HG03457 (cell line): Measurements from ENCODE around the gene CDHR3.
"Not testable (repeated sequence)": the region's sequence is repeated elsewhere in the genome, so short reads cannot be mapped to it uniquely, and the experiment has no call there.

Experiments
- ATAC-seq: cut with Tn5 transposase; IDR thresholded peaks from one replicate; pipeline ENCODE4 v1.9.1; 2021; ENCODE audit warnings: moderate number of reproducible peaks; ENCODE audit not compliant: unreplicated experiment

The CDHR3 gene

DNA sequence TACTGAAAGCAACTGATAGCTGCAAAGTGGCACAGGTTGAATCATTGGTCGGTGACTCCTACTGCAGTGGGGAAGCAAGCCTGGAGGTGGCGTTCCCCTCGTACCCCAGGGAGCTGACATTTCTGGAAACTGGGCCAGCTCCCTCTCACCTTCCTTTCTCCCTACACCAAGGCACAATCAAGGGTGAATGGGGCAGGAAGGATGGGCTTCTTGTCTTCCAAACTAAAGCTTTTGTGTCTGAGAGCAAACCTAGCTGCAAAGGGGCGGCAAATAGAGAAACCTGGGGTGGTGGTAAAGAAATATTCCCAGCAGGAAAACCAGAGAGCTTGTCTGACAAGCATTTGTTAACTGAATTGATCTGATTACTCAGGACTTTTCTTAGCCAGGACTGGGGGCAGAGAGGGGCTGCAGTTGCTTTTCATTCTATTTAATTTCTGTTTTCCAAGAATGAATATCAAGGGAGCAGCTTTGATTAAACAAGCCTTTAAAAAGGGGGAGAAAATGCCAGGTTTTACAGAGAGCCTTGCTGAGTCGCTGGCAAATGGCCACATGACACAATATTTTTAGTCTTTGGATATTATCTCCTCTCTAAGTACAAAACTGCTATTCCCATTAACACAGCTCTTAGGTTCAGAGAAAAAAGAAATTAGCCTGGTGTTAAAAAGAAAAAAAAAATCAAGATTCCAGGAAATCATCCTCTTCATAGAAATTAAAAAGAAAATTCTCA lies 27.8 kb downstream of the CDHR3 start:
- no peak for ATAC-seq

DNA sequence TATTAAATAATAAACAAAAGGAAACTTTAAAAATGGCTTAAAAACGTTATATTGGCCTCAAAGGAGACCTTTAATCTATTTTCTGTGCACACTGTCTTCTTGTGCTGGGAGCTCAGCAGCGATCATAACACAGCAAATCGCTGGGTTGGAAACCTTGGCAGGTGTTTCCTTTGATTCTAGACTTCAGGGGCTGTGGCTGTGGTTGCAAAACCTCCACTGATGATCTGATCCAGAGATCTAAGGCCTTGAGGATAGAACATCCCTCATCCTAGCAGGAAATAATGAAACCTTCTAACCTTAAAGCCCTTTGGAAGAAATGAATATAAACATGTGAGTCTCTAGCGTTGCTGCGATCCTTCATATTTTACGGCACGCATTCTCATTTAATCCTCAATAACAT lies 29.8 kb downstream of the CDHR3 start:
- no peak for ATAC-seq

DNA sequence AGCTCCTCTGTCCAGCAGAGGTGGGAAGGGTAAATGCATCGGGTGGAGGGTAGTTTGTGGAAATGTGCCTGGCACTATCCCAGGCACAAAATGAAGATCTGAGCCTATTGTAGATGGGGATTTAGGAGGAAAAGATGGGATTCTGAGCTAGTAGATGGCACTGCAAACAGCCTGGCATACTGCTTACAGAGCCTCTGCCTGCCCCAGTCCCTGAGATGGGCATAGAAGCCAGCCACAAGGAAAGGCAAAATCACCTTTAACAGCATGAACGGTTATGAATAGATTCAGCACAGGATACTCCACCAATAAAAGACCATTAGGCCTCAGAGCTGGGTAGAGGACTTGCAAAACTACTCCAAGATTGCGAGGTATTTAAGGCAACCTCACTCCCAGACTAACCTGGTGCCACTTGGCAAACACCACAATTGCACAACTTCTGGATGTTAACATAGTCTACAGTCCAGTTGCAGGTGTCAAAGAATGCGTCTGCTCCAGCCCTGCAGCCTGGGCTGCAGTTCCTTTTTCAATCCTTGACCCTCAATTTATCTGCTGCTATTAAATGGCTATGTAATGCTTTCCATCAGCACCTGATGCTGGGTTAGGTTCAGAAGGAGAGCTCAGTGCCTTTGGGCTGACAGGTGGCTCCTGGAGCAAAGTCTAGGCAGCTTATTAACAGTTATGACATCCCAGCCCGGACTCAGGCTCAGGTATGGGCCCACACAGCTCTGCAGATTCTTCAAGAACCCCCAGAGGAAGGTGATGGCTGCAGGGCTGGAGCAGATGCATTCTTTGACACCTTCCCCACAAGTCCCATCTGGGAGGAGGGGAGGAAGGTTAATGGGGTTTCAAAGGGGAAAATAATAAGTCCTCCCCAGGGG lies 34.0 kb downstream of the CDHR3 start:
- no peak for ATAC-seq

DNA sequence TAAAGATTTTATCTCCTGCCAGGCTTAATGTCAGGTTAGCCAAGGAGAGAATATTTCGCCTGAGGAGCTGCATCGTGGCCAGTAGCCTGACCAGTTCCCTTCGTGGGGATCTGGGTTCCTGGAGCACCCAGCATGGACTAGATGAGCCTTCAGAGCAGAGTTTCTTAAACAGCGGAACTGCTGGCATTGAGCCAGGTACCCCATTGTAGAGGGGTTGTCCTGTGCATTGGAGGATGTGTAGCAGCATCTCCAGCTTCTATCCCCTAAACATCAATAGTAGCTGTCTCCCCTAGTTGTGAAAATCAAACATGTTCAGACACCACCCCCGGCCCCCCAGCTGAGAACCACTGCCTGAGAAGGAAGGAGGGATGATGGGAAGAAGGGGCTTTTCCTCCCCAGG lies 36.2 kb downstream of the CDHR3 start:
- no peak for ATAC-seq

DNA sequence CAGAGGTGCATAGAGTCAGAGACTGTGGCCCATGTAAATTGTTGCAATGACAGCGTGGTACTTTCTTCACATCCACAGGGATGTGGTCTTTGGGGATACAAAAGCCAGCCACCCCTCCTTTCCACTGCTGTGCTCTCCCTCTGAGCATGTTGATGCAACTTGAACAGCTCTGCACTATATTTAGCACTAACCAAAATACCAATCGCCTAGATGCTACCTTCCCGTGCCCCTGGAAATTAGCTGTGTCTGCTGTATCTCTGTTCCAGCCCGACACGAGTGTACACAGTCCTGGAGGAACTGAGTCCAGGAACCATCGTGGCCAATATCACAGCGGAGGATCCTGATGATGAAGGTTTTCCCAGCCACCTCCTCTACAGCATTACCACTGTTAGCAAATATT lies 38.1 kb downstream of the CDHR3 start:
- no peak for ATAC-seq

DNA sequence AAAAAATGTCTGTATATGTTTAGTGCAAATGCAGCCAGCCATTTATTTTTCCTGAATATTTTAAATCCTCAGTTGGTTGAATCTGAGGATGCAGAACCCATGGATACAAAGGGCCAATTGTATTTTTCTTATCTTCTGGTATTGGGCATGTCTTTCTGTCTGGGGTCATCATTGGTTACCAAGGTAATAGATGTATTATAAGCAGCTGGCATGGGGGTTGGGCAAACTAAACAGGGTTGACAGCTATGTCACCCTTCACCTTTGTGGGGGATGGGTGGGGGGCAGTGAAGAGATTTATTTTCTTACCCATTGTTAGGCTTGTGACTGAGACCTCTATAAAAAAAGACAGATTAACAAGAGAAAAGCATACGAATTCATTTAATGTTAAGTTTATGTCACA lies 38.8 kb downstream of the CDHR3 start:
- ATAC-seq, result no peak

DNA sequence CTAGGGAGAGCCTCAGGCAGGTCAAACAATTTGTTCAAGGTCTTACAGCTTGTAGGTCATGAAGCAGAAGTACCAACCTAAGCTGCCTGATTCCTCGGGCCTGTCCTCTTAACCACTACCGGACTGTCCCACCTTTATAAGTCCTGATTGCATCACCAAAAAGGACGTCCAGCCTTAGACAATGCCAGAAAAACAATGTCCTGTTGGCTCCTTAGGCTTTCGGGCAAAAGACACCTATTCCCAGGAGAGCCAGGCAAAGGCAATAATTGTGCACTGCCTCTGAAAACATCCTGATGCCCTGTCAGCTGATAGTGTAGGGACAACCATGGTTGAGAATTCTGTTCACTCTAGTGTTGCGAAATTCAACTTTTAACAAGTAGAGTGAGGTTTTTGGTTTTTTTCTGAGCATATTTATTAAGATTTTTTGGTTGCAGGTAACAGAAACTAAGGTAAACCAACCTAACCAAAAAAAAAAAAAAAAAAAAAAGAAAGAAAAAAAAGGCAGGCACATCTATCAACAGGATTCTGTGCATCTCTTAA lies 40.5 kb downstream of the CDHR3 start:
- ATAC-seq, result no peak

DNA sequence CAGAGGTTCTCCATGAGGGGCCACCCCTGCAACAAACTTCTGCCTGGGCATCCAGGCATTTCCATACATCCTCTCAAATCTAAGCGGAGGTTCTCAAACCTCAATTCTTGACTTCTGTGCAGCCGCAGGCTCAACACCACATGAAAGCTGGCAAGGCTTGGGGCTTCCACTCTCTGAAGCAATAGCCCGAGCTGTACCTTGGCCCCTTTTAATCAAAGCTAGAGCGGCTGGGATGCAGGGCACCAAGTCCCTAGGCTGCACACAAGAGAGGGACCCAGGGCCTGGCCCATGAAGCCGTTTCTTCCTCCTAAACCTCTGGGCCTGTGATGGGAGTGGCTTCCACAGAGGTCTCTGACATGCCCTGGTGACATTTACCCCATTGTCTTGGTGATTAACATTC lies 43.8 kb downstream of the CDHR3 start:
- ATAC-seq, result no peak

DNA sequence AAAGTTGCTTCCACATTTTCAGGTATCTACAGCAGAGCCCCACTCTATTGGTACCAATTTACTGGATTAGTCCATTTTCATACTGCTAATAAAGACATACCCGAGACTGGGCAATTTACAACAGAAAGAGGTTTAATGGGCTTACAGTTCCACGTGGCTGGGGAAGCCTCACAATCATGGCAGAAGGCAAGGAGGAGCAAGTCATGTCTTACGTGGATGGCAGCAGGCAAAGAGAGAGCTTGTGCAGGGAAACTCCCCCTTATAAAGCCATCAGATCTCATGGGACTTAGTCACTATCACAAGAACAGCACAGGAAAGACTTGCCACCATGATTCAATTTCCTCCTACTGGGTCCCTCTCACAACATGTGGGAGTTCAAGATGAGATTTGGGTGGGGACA lies 44.7 kb downstream of the CDHR3 start:
- not testable (repeated sequence) for ATAC-seq

DNA sequence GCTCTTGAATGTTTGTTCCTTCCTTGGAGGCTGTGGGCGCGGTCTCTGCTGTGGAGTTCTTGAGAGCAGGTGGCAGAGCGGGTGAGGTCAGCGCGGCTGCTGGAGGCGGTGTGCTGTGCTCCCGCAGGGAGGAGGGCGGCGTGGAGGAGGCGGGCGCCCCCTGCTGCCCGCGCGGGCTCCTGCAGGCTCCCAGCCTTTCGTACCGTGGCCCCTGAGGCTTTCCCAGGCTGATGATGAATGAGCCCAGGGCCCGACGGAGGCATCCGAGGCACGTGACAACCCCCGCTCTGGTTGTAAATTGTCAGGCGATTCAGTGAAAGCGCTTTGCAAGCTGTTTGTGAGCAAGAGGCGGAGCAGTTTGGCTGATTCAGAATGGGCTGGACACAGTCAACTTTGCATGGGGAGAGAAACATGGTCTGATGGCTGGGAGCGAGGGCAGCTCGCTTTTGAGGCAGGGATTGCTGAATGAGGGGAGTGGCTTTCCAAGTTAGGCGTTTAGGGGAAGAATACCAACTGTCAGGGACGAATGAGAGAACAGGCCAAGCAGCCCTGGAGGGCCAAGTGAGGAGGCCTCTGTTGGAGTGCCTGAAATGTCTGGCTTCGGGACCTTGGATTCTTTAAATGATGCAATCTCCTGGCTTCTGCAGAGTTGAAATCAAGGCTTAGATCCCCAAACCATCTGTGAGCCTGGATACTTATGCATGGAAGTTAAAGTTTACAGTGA lies 46.6 kb downstream of the CDHR3 start:
- ATAC-seq, result no peak

DNA sequence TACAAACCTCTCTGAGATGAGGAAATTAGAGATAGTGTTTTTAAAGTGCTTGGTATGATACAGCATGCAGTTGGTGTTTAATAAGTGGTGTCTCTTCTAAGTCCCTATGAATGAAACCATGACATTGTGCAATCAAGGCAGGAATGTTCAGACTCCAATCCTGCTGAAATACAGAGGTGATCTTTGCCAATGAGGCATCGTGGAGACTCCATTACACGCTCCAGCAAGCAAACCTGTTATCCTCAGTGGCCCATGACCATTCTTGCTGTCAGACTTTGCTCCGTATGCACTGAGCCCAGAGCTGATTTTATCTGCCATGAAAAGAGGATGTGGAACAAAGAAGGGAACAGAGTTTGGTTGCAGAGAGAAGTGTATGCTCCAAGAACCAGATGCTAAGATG lies 47.3 kb downstream of the CDHR3 start:
- no peak for ATAC-seq

DNA sequence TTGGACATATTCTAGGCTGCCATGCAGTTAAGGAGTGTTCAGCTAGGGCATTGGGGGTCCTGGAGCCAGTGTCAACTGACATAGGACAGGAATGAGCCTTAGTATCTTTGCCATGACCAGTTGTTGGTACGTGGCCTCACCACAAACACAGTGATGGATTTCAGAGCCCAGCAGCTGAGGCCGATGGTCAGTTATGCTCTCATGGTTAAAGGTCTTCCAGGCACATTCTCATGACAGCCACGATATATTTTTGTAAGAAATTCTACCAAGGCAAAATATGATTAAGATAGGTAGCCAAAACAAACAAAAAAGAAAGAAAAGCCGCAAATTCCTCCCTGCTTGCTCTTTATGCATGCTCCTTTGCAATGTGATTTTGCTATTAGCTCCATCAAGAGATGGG lies 47.8 kb downstream of the CDHR3 start:
- no peak for ATAC-seq

DNA sequence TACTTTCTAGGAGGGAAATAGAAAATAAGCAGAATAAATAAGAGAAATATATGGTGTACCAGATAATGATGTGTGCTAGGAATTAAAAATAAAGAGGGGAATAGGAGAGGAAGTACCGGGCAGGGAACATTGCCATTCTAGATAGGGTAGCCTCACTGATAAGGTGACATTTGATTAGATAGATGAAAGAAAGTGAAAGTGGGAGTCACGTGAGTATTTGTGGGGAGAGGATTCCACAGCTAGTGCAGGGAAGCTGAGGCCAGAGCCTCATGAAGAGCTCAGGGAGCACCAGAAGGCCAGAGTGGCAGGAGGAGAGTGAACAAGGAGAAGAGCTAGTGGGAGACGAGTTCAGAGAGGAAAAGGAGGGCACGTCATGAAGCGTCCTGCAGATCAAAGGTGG lies 49.1 kb downstream of the CDHR3 start:
- no peak for ATAC-seq

DNA sequence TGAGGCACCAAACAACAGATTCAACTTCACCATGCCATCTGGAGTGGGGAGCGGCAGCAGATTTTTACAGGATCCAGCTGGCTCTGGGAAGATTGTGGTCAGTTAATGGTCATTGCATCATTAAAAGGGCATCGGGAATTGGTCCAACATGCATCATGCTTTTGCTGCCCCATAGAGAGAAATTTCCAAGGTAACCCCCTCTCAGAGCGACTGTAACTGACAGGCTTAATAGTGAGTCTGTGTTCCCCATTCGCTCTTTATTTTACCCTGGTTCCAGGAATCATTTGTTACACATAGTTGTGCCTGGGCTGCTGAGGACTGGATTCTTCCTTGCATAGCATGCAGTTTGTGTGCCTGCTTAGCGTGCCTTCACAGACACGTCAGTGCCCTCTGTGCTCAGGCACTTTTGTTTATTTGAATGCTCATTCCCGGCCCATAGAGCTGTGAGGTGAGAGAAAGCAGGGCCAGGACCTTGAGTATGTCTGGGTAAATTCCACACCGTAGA lies 49.9 kb downstream of the CDHR3 start:
- ATAC-seq, result no peak

DNA sequence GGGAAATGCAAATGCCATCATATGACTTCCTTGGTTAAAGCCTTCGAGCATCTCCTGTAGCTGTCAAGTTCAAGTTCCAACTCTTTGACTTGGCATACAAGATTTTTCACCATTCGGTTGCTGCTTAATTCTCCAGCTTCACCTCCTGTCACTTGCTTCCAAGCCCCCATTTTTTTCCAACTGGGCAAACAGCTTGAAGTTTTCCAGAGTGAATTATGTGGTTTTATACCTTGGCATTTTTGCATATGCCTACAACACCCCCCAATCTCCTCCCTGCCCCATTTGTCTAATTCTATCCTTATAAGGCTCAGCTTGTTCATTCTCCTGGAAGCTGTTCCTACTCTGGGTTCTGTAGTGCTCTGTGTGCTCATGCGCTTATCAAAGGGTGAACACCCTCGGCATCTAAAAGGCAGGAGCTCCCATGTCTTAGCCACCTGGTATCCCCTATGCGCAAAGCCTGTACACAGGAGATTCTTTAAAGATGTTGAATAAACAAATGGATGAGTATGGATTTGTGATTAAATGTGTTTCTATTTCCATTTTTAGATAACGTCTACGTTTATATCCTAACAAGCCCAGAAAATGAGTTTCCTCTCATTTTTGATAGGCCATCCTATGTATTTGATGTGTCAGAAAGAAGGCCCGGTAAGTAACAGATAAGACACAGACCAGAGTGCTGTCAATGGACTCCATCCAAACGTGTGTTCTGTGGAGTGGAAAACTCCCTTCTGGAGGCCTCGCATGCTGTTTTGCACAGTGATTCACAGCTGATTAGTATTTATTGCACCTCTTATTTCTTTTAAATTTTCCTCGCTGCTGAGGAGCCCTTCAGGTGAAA lies 52.5 kb downstream of the CDHR3 start:
- no peak for ATAC-seq

DNA sequence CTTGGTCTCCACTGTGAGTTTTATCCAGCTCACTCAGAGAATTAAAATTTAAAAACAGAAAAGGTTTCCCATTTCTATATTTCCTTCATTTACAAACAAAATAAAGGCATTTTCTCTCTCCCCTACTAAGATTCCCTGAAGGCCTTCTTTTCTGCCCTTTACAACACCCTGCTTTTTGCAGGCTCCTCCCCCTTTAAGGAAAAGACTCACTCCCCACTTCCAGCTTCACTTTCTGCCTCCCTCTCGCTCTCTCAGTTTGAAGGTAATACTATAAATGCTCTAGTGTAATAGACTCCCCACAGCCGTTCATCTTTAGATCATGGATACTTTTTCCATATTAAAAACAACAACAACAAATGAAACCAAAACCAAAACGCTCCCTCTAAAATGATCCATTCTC lies 53.3 kb downstream of the CDHR3 start:
- no peak for ATAC-seq

DNA sequence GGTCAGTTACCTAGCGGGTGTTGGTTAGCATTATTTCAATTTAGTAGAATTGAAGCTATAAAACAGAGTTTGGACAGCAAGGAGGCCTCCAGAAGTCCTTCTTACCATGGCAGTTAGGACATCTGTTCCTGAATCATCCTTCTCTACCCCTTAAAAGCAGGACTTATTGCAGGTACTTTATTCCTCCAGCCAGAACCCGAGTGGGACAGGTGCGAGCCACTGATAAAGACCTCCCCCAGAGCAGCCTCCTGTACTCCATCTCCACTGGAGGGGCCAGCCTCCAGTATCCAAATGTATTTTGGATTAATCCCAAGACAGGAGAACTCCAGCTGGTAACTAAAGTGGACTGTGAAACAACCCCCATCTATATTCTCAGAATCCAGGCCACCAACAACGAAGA lies 54.6 kb downstream of the CDHR3 start:
- ATAC-seq, result no peak

DNA sequence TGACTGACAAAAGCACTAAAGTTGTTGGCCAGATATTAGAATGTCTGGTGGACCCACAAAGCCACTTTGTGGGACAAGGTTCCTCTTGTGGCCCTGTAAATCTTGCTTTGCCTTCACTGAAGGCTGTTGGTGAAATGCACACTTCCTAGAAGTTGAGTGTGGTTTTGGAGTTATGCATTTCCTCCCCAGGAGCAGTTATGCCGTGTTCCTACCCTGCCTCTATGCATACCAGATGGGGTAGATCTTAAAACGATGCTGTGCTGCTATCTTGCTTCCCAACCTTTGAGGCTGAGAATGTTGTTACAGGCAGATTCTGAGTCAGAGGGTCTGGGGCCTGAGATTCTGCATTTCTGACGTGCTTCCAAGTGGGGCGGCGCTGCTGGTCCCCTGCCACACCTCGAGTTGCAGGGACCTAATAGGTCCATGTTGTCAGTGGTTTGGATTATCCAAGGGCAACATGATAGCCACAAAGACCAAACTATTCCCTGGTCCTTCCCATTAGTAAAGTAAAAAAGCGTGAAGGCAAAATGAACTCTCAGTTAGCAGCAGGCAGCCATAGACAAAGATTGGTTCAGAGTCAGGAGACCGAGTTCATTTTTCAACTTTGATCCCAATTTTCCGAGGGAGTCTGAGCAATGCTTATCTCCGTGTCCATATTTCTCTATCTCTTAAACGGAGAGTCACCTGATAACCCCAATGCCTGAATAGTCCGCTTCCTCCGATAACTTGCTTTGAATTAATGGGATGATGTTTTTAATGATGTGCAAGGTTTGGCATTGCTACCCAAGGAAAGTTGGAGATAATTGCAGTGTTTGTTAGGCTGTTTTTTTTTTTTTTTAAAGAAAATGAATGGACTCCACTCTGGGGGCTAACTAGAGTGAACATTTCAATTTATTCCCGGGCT lies 55.8 kb downstream of the CDHR3 start:
- ATAC-seq, result no peak

DNA sequence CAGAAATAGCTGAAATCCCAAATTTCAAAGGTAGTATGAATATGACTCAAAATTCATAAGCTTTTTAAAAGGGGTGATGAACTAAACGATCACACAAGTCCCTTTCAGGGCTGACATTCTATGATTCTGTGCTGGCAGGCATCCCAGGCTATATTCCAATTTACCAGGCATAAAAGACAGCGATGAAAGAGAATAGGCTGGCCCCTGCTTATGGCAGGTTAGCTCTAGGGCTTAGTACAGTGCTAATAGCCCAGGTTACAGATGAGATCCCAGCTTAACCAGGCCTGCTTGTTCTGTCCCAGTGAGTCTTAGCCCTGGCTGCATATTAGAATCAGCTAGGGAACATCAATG lies 56.4 kb downstream of the CDHR3 start:
- no peak for ATAC-seq
